NCI-H146 treated with DMSO at 0.1 percent for 48 hours (cell line): ENCODE measurements around the gene KRT9.

Source experiments
- DNase-seq: peaks from one replicate; lab custom pipeline; 2025; ENCODE audit not compliant: unreplicated experiment; lab: John Stamatoyannopoulos, UW

Gene KRT9

GRCh38 chr17:41532947-41533570, 38.8 kb downstream of the KRT9 start:
- no peak for DNase-seq

- DNase-seq, result no peak
Observed at GRCh38 chr17:41531993-41532392, 39.9 kb downstream of the KRT9 start.

- DNase-seq, result no peak
Observed at GRCh38 chr17:41530062-41531048, 41.5 kb downstream of the KRT9 start.

- DNase-seq, result no peak
Observed at GRCh38 chr17:41529491-41529915, 42.4 kb downstream of the KRT9 start.

GRCh38 chr17:41528959-41529353, 42.9 kb downstream of the KRT9 start:
- DNase-seq, result peak; percentile 38

GRCh38 chr17:41527063-41528023, 44.5 kb downstream of the KRT9 start:
- DNase-seq, result no peak

- DNase-seq, result no peak
Observed at GRCh38 chr17:41524261-41524660, 47.6 kb downstream of the KRT9 start.

- DNase-seq, result no peak
Observed at GRCh38 chr17:41523787-41524186, 48.1 kb downstream of the KRT9 start.

GRCh38 chr17:41523225-41523593, 48.6 kb downstream of the KRT9 start:
- no peak for DNase-seq

GRCh38 chr17:41522301-41523224, 49.3 kb downstream of the KRT9 start:
- no peak for DNase-seq

GRCh38 chr17:41521574-41522261, 50.1 kb downstream of the KRT9 start:
- DNase-seq, result no peak

GRCh38 chr17:41520821-41521521, 50.9 kb downstream of the KRT9 start:
- DNase-seq, result peak; percentile 74

- DNase-seq, result peak; percentile 63
Observed at GRCh38 chr17:41519501-41520224, 52.2 kb downstream of the KRT9 start.

- DNase-seq, result peak; percentile 65
Observed at GRCh38 chr17:41518789-41519449, 52.9 kb downstream of the KRT9 start, which contains the start of gene KRT15. Gene KRT15 (minus strand): TSS chr17:41518890. CDS start chr17:41518827, 63 bp downstream.

GRCh38 chr17:41518031-41518430, 53.8 kb downstream of the KRT9 start:
- peak; percentile 6 for DNase-seq

- no peak for DNase-seq
Observed at GRCh38 chr17:41516830-41517283, 55.0 kb downstream of the KRT9 start.

- no peak for DNase-seq
Observed at GRCh38 chr17:41516147-41516829, 55.6 kb downstream of the KRT9 start.
